Smooth muscle cell (in vitro differentiated cells): ENCODE data around the gene SSH3. TPM values are rescaled to one million over a fixed set of nuclear protein-coding genes. Genes with fewer than 3 reads are reported as not detected.

Experiments used
- DNase-seq: peaks from one replicate; lab custom pipeline; 2025; ENCODE audit not compliant: unreplicated experiment; lab: John Stamatoyannopoulos, UW
- H2AFZ ChIP-seq: fragments of 200-600 bp; sonication (generic); 2 replicates; pipeline ENCODE4 v1.6.0; 2016; ENCODE audit warnings: antibody characterized with exemption, low read depth, mild to moderate bottlenecking
- H3F3A ChIP-seq: fragments of 200-600 bp; sonication (generic); 2 replicates; pipeline ENCODE4 v1.6.0; 2017; ENCODE audit warnings: antibody characterized with exemption, low read depth
- H3K27ac ChIP-seq: fragments of 200-600 bp; sonication (generic); 2 replicates; pipeline ENCODE4 v1.5.1; 2016; ENCODE audit warnings: low read depth, mild to moderate bottlenecking
- H3K27me3 ChIP-seq: fragments of 200-600 bp; sonication (generic); 2 replicates; pipeline ENCODE4 v1.6.1; 2016; ENCODE audit warnings: low read depth, mild to moderate bottlenecking
- H3K36me3 ChIP-seq: fragments of 200-600 bp; sonication (generic); 2 replicates; pipeline ENCODE4 v1.5.1; 2016; ENCODE audit warnings: low read depth
- H3K4me1 ChIP-seq: fragments of 200-600 bp; sonication (generic); 2 replicates; pipeline ENCODE4 v1.5.1; 2016; ENCODE audit warnings: low read depth
- H3K4me2 ChIP-seq: fragments of 200-600 bp; sonication (generic); 2 replicates; pipeline ENCODE4 v1.6.0; 2016; ENCODE audit warnings: mild to moderate bottlenecking
- H3K4me3 ChIP-seq: fragments of 200-600 bp; sonication (generic); 2 replicates; pipeline ENCODE4 v1.5.1; 2016; ENCODE audit warnings: mild to moderate bottlenecking
- H3K79me2 ChIP-seq: fragments of 200-600 bp; sonication (generic); 2 replicates; pipeline ENCODE4 v1.6.0; 2016; ENCODE audit warnings: low read depth, mild to moderate bottlenecking
- H3K9ac ChIP-seq: fragments of 200-600 bp; sonication (generic); 2 replicates; pipeline ENCODE4 v1.6.0; 2016; ENCODE audit warnings: low read depth
- H3K9me3 ChIP-seq: fragments of 200-600 bp; sonication (generic); replicated peaks from 2 replicates; pipeline ENCODE4 v1.5.1; 2016; ENCODE audit warnings: low read depth
- H4K20me1 ChIP-seq: fragments of 200-600 bp; sonication (generic); 2 replicates; pipeline ENCODE4 v1.6.0; 2016; ENCODE audit warnings: low read depth
- WGBS: methylation state at CpG from one replicate; pipeline ENCODE4 v1.1.7; 2016; ENCODE audit warnings: low lambda C conversion rate; 5-methylcytosine and 5-hydroxymethylcytosine counted together
- polyA plus RNA-seq: library from polyadenylated mRNA; unstranded; fragments of >200 nt; fragmentation: Nextera tagmentation; extraction: Ambion mirVana; gene quantifications from 2 replicates; pipeline ENCODE4 v1.2.1, GENCODE V29; 2016
- total RNA-seq: library from RNA; depleted of rRNA; stranded (reverse); fragments of >200 nt; gene quantifications from 2 replicates; pipeline ENCODE4 v1.2.3, GENCODE V29; 2014
- TF ChIP-seq, protein P1 (sequence below): fragments of 200-600 bp; sonication (generic); IDR thresholded peaks from 2 replicates; pipeline ENCODE4 v1.5.1; 2017; ENCODE audit warnings: borderline replicate concordance, mild to moderate bottlenecking, antibody characterized with exemption; ENCODE audit not compliant: insufficient read depth, poor library complexity, severe bottlenecking

The SSH3 gene
- total and polyA plus RNA-seq, 2 experiments from 2014 or later, result 23.9 to 29.3 TPM

DNA sequence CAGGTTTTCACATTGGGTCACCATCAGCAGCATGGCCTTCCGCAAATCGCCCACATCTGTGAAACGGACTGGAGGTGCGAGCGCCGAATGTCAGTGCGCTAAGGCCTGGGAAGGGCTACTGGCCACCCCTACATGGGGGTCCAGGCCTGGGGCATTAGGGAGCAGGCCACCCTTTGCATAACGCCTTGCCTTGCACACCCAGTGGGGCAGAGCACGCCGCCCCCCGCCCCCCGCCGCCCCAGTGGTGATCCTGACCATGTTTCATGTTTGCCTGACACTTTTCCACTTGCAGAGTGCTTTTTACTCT lies 34.4 kb upstream of the SSH3 start:
- Histone ChIP-seq H2AFZ (no peak overlapping the region), H3K4me1 (peaks cover 26% of the 10 kb centered on the region), H3K79me2 (peaks cover 79% of the 10 kb centered on the region), H3K27ac (no peak overlapping the region), H3K36me3 (no peaks in the 10 kb centered on the region), H3K4me2 (peak overlapping the region; percentile 42), H3K4me3 (no peak overlapping the region), H3K9ac (no peak overlapping the region), H3K9me3 (no peaks in the 10 kb centered on the region), H3F3A (no peaks in the 10 kb centered on the region), H3K27me3 (no peaks in the 10 kb centered on the region), H4K20me1 (peaks cover 66% of the 10 kb centered on the region)
- 96% methylated on average over 13 of the region's 13 CpGs for WGBS
- DNase-seq, result no peak
- TF ChIP-seq, protein P1, sequence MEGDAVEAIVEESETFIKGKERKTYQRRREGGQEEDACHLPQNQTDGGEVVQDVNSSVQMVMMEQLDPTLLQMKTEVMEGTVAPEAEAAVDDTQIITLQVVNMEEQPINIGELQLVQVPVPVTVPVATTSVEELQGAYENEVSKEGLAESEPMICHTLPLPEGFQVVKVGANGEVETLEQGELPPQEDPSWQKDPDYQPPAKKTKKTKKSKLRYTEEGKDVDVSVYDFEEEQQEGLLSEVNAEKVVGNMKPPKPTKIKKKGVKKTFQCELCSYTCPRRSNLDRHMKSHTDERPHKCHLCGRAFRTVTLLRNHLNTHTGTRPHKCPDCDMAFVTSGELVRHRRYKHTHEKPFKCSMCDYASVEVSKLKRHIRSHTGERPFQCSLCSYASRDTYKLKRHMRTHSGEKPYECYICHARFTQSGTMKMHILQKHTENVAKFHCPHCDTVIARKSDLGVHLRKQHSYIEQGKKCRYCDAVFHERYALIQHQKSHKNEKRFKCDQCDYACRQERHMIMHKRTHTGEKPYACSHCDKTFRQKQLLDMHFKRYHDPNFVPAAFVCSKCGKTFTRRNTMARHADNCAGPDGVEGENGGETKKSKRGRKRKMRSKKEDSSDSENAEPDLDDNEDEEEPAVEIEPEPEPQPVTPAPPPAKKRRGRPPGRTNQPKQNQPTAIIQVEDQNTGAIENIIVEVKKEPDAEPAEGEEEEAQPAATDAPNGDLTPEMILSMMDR, result no peak

DNA sequence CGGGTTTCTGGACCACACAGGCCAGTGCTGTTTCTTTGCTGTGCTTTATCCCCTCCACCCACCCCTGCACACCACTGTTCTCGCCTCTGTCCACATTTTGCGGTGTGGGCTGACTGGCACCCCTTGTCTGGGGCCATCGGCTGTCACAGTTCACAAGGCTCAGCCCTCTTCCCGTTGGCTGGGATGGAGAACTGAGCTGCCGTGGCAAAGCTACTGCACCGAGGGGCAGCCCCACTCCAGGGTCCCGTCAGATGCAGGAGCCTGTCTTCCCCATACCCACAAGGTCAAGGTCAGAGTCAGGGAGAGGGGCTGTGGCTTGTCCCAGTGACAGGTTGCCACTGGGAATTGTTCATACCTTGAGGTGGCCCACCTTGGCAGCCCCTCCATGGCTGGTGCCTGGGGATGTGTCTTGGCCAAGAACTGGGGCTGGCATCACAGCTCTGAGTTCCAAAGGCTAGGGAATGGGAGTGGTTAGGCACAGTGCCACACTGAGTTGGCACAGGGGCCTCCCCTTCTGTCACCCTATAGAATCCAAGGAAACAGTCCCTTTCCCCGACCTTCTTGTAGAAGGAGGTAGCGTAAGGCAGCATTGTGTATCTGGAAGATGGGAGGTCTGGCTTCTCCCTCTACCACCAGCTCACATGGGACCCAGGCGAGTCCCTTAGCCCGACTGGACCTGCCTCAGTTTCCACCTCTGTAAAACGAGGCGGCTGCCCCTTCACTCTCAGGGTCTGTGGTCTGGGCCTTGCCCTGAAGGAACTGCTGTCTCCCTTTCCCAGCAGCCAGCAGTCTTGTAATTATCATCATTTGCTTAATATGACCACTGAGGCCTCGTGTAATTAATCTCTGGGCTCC lies 33.7 kb upstream of the SSH3 start:
- TF ChIP-seq, protein P1, result no peak
- Histone ChIP-seq H3K27ac (no peak overlapping the region), H2AFZ (no peak overlapping the region), H3K79me2 (peaks cover 85% of the 10 kb centered on the region), H3K36me3 (no peaks in the 10 kb centered on the region), H3F3A (no peaks in the 10 kb centered on the region), H3K27me3 (no peaks in the 10 kb centered on the region), H3K4me3 (peak overlapping the region; percentile 27), H3K9me3 (no peaks in the 10 kb centered on the region), H3K9ac (peak overlapping the region; percentile 7), H4K20me1 (peaks cover 73% of the 10 kb centered on the region), H3K4me1 (peaks cover 28% of the 10 kb centered on the region), H3K4me2 (peak overlapping the region; percentile 42)
- no peak for DNase-seq
- WGBS, result 70% methylated on average over 15 of the region's 15 CpGs

DNA sequence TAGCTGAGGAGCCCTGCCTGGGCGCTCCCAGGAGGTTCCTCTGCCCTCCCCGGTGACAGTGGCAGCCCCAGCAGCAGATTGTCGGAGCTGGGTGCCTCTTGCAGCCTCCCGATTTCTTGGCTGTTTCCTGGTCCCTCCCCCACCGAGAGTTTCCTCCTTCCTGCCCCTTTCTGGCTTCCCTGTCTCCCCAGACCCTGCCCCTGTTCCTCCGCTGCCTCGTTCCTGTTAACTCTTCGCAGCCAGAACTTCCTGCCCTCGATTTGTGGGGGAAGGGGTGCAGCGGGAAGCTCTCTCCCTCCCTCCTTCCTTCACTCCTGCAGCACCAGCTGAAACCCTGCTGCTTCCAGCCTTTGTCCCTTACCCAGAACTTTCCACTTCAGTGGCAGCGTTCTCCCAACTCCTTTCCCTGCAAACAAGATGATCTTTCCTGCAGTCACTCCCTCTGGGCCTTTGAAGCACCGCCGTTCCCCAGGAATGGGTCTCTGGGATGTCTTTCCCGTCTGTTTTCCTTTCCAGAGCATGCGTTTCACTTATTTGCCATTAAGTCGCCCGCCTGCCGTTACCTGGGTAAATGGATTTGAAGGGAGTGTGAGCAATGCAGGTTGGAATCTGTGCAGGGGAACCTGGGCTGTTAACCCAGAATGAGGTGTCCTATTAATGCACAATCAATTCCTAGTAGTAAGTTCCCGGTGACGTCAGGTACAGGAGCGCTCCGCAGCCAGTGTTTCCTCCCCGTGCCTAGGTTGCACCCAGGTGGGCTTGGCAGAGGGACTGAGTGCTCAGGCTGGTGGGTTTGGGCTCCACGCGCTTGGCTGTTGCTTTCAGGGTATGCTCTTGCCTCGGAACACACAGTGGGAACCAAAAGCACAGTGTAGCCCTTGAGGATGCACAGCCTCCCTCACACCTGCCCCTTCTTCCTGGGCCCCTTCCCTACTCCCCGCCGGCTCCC lies 32.8 kb upstream of the SSH3 start:
- H3K4me2 ChIP-seq, result peak overlapping the region; percentile 42
- DNase-seq, result no peak
- peaks cover 28% of the 10 kb centered on the region for H3K4me1 ChIP-seq
- peak overlapping the region; percentile 27 for H3K4me3 ChIP-seq
- no peak overlapping the region for H3K27ac ChIP-seq
- TF ChIP-seq, protein P1, result no peak
- WGBS, result 45% methylated on average over 28 of the region's 28 CpGs
- H3K79me2 ChIP-seq, result peaks cover 93% of the 10 kb centered on the region
- peak overlapping the region; percentile 7 for H3K9ac ChIP-seq
- H3K36me3 ChIP-seq, result no peaks in the 10 kb centered on the region
- H3K27me3 ChIP-seq, result no peaks in the 10 kb centered on the region
- peaks cover 82% of the 10 kb centered on the region for H4K20me1 ChIP-seq
- H3F3A ChIP-seq, result no peaks in the 10 kb centered on the region
- no peaks in the 10 kb centered on the region for H3K9me3 ChIP-seq
- H2AFZ ChIP-seq, result no peak overlapping the region
